Measurements from ENCODE around the gene DEDD. TPM values are rescaled to one million over a fixed set of nuclear protein-coding genes. Genes with fewer than 3 reads are reported as not detected.

DEDD gene
- polyA plus RNA-seq, 1 of the 3 experiments (the other 2 are of a cell fraction) = 45.0 TPM

- DNase-seq = no peak
- H2AFZ ChIP-seq (ENCODE audit: low read depth) = 0 out of 2 replicates have a peak overlapping the region, but pooled peaks have one; percentile 47
- H3K36me3 ChIP-seq (replicated peaks in 1 of 2; ENCODE audit: control insufficient read depth in 1 of 2, insufficient read depth in 2 of 2, low read length in 1 of 2) = no peaks in the 10 kb centered on the region
- no peaks in the 10 kb centered on the region for H3K9me3 ChIP-seq
- H3K27me3 ChIP-seq (ENCODE audit: insufficient read depth) = no peaks in the 10 kb centered on the region
- H3K9me2 ChIP-seq = no peaks in the 10 kb centered on the region
- no peak overlapping the region for H3K4me3 ChIP-seq (ENCODE audit: low read depth in 2 of 2, low read length in 1 of 2)
- H3F3A ChIP-seq (replicated peaks; ENCODE audit: insufficient read depth) = no peaks in the 10 kb centered on the region
- TF ChIP-seq JUND (IDR thresholded peaks at IDR 0.05) = no peak
- no peak for TF ChIP-seq RFX5 (IDR thresholded peaks at IDR 0.05; ENCODE audit: low read length)
- TF ChIP-seq GATA2 (CRISPR knock-in tag; IDR thresholded peaks at IDR 0.05) = no peak
- TF ChIP-seq GABPA (IDR thresholded peaks at IDR 0.05; ENCODE audit: low read depth) = no peak
- TF ChIP-seq RAD21 (IDR thresholded peaks at IDR 0.05; ENCODE audit: low read length) = no peak
- TF ChIP-seq RCOR1 (IDR thresholded peaks at IDR 0.05; ENCODE audit: low read length) = no peak
- TF ChIP-seq TCF12 (IDR thresholded peaks at IDR 0.05) = no peak
- no peak for TF ChIP-seq POLR2AphosphoS5 (IDR thresholded peaks at IDR 0.05; ENCODE audit: low read depth, low read length)
- no peak for TF ChIP-seq YY1 (IDR thresholded peaks at IDR 0.05; ENCODE audit: low read depth)
- no peak for TF ChIP-seq USF2 (IDR thresholded peaks at IDR 0.05; ENCODE audit: borderline replicate concordance, low read depth, low read length)
- no peak for TF ChIP-seq FOXJ3 (CRISPR knock-in tag; IDR thresholded peaks at IDR 0.05)
- no peak for TF ChIP-seq ZBTB33 (IDR thresholded peaks at IDR 0.05; ENCODE audit: borderline replicate concordance, low read depth)
- no peak for TF ChIP-seq CTCF (IDR thresholded peaks at IDR 0.05)
- no peak for TF ChIP-seq MXI1 (IDR thresholded peaks at IDR 0.05; ENCODE audit: low read depth, low read length)
- no peak for TF ChIP-seq FOXM1 (IDR thresholded peaks at IDR 0.05; ENCODE audit: low read depth)
- TF ChIP-seq SMC3 (IDR thresholded peaks at IDR 0.05; ENCODE audit: low read depth, low read length) = no peak
- no peak for TF ChIP-seq PBX3 (IDR thresholded peaks at IDR 0.05)
- TF ChIP-seq TAF1 (IDR thresholded peaks at IDR 0.05; ENCODE audit: borderline replicate concordance, low read depth, low read length) = no peak
- TF ChIP-seq MEF2A (IDR thresholded peaks at IDR 0.05; ENCODE audit: borderline replicate concordance, low read depth) = no peak
- no peak for TF ChIP-seq USF1 (IDR thresholded peaks at IDR 0.05; ENCODE audit: borderline replicate concordance, low read depth)
- no peaks in the 10 kb centered on the region for H3K79me2 ChIP-seq (ENCODE audit: insufficient read depth)
- H3K4me2 ChIP-seq = peak overlapping the region; percentile 19; the same call in 1 of the 2 replicates
- no peak overlapping the region for H3K27ac ChIP-seq (ENCODE audit: low read depth in 2 of 2, low read length in 1 of 2)
- no peaks in the 10 kb centered on the region for H4K20me1 ChIP-seq (ENCODE audit: insufficient read depth)
- CTCF ChIA-PET = interaction anchor here (0.7 to 22.7 kb wide), 3 partner anchors 11 to 14 kb away, joined by 3 to 198 read pairs (median 3); partner anchors contain the start of gene KLHDC9
- H3K9ac ChIP-seq = no peak overlapping the region
- 54% methylated on average over 2 of the region's 2 CpGs for WGBS (ENCODE audit: low lambda C conversion rate)
- peaks cover 8 to 13% of the 10 kb centered on the region in 2 experiments; a peak in 2 of 4 replicates for H3K4me1 ChIP-seq (ENCODE audit: control insufficient read depth in 1 of 2, insufficient read depth in 2 of 2, low read depth in 1 of 2, low read length in 1 of 2)
- POLR2A ChIA-PET = no interaction called here
These were observed 47.3 kb downstream of the DEDD start for GRCh38 chr1:161085165-161085564.
